Measurements from ENCODE around the gene ERCC1. TPM values are rescaled to one million over a fixed set of nuclear protein-coding genes. Genes with fewer than 3 reads are reported as not detected.
"Not testable (repeated sequence)": the region's sequence is repeated elsewhere in the genome, so short reads cannot be mapped to it uniquely, and the experiment has no call there.

The ERCC1 gene
- total RNA-seq, 1 donor: 96.3 TPM

- Histone ChIP-seq H3K79me2 (ENCODE audit: insufficient read depth, low read length) (peaks cover 5% of the 10 kb centered on the region), H3K27me3 (ENCODE audit: insufficient read depth, low read length) (no peaks in the 10 kb centered on the region), H4K20me1 (ENCODE audit: insufficient read depth, low read length) (no peaks in the 10 kb centered on the region), H3K4me1 (ENCODE audit: insufficient read depth, low read length) (peaks cover 30% of the 10 kb centered on the region), H3K27ac (ENCODE audit: low read depth, low read length) (peak overlapping the region; percentile 78), H3K4me2 (ENCODE audit: insufficient read depth, low read length) (peak overlapping the region; percentile 76), H3K9me3 (ENCODE audit: low read depth, low read length) (no peaks in the 10 kb centered on the region), H2AFZ (ENCODE audit: low read length) (peak overlapping the region; percentile 56), H3K36me3 (ENCODE audit: insufficient read depth, low read length) (no peaks in the 10 kb centered on the region), H3K4me3 (ENCODE audit: insufficient read depth, low read length) (peak overlapping the region; percentile 79)
- peak; percentile 99 for DNase-seq (ENCODE audit: insufficient read length, low spot score, missing footprints)
- TF ChIP-seq CTCF (IDR thresholded peaks at IDR 0.05; ENCODE audit: extremely low read depth, low read depth, low read length): peak; percentile 89
Measured at GRCh38 chr19:45439569-45440258, 16.0 kb upstream of the ERCC1 start.

- Histone ChIP-seq H2AFZ (ENCODE audit: low read length) (no peak overlapping the region), H3K4me2 (ENCODE audit: insufficient read depth, low read length) (peak overlapping the region; percentile 76), H3K36me3 (ENCODE audit: insufficient read depth, low read length) (no peaks in the 10 kb centered on the region), H3K4me1 (ENCODE audit: insufficient read depth, low read length) (peaks cover 26% of the 10 kb centered on the region), H3K27ac (ENCODE audit: low read depth, low read length) (peak overlapping the region; percentile 78), H3K9me3 (ENCODE audit: low read depth, low read length) (no peaks in the 10 kb centered on the region), H3K79me2 (ENCODE audit: insufficient read depth, low read length) (peaks cover 5% of the 10 kb centered on the region), H3K4me3 (ENCODE audit: insufficient read depth, low read length) (peak overlapping the region; percentile 79), H4K20me1 (ENCODE audit: insufficient read depth, low read length) (no peaks in the 10 kb centered on the region), H3K27me3 (ENCODE audit: insufficient read depth, low read length) (no peaks in the 10 kb centered on the region)
- TF ChIP-seq CTCF (IDR thresholded peaks at IDR 0.05; ENCODE audit: extremely low read depth, low read depth, low read length): no peak
- no peak for DNase-seq (ENCODE audit: insufficient read length, low spot score, missing footprints)
Measured at GRCh38 chr19:45439190-45439568, 15.5 kb upstream of the ERCC1 start.

GRCh38 chr19:45437328-45437727 is 13.6 kb upstream of the ERCC1 start:
- no peak for TF ChIP-seq CTCF (IDR thresholded peaks at IDR 0.05; ENCODE audit: extremely low read depth, low read depth, low read length)
- H3K4me2 ChIP-seq (ENCODE audit: insufficient read depth, low read length): no peak overlapping the region
- H3K79me2 ChIP-seq (ENCODE audit: insufficient read depth, low read length): peaks cover under 1% of the 10 kb centered on the region
- H2AFZ ChIP-seq (ENCODE audit: low read length): no peak overlapping the region
- no peak for DNase-seq (ENCODE audit: insufficient read length, low spot score, missing footprints)
- H3K9me3 ChIP-seq (ENCODE audit: low read depth, low read length): no peaks in the 10 kb centered on the region
- H3K36me3 ChIP-seq (ENCODE audit: insufficient read depth, low read length): no peaks in the 10 kb centered on the region
- H3K27me3 ChIP-seq (ENCODE audit: insufficient read depth, low read length): no peaks in the 10 kb centered on the region
- no peaks in the 10 kb centered on the region for H4K20me1 ChIP-seq (ENCODE audit: insufficient read depth, low read length)
- H3K4me3 ChIP-seq (ENCODE audit: insufficient read depth, low read length): no peak overlapping the region
- H3K4me1 ChIP-seq (ENCODE audit: insufficient read depth, low read length): peaks cover 16% of the 10 kb centered on the region
- H3K27ac ChIP-seq (ENCODE audit: low read depth, low read length): no peak overlapping the region

GRCh38 chr19:45432543-45432942 is 8.8 kb upstream of the ERCC1 start:
- H3K4me3 ChIP-seq (ENCODE audit: insufficient read depth, low read length); H4K20me1 ChIP-seq (ENCODE audit: insufficient read depth, low read length); H3K27ac ChIP-seq (ENCODE audit: low read depth, low read length); H3K79me2 ChIP-seq (ENCODE audit: insufficient read depth, low read length); H3K36me3 ChIP-seq (ENCODE audit: insufficient read depth, low read length); H3K9me3 ChIP-seq (ENCODE audit: low read depth, low read length); H3K4me1 ChIP-seq (ENCODE audit: insufficient read depth, low read length); H2AFZ ChIP-seq (ENCODE audit: low read length); H3K4me2 ChIP-seq (ENCODE audit: insufficient read depth, low read length); DNase-seq (ENCODE audit: insufficient read length, low spot score, missing footprints); H3K27me3 ChIP-seq (ENCODE audit: insufficient read depth, low read length): not testable (repeated sequence)

GRCh38 chr19:45431008-45431407 is 7.3 kb upstream of the ERCC1 start:
- not testable (repeated sequence) for H3K79me2 ChIP-seq (ENCODE audit: insufficient read depth, low read length); H3K4me3 ChIP-seq (ENCODE audit: insufficient read depth, low read length); H3K36me3 ChIP-seq (ENCODE audit: insufficient read depth, low read length); H3K27me3 ChIP-seq (ENCODE audit: insufficient read depth, low read length); H2AFZ ChIP-seq (ENCODE audit: low read length); H3K9me3 ChIP-seq (ENCODE audit: low read depth, low read length); H3K4me1 ChIP-seq (ENCODE audit: insufficient read depth, low read length); DNase-seq (ENCODE audit: insufficient read length, low spot score, missing footprints); H4K20me1 ChIP-seq (ENCODE audit: insufficient read depth, low read length); H3K27ac ChIP-seq (ENCODE audit: low read depth, low read length); H3K4me2 ChIP-seq (ENCODE audit: insufficient read depth, low read length)

GRCh38 chr19:45429896-45430295 is 6.2 kb upstream of the ERCC1 start:
- H3K27me3 ChIP-seq (ENCODE audit: insufficient read depth, low read length); H3K36me3 ChIP-seq (ENCODE audit: insufficient read depth, low read length); H3K9me3 ChIP-seq (ENCODE audit: low read depth, low read length); H3K79me2 ChIP-seq (ENCODE audit: insufficient read depth, low read length); H3K27ac ChIP-seq (ENCODE audit: low read depth, low read length); DNase-seq (ENCODE audit: insufficient read length, low spot score, missing footprints); H4K20me1 ChIP-seq (ENCODE audit: insufficient read depth, low read length); H3K4me2 ChIP-seq (ENCODE audit: insufficient read depth, low read length); H2AFZ ChIP-seq (ENCODE audit: low read length); H3K4me3 ChIP-seq (ENCODE audit: insufficient read depth, low read length): not testable (repeated sequence)
- H3K4me1 ChIP-seq (ENCODE audit: insufficient read depth, low read length): peaks cover 19% of the 10 kb centered on the region
